Cardiac septum (tissue), 1 donor: Measurements from ENCODE around the gene FAM221B. TPM values are rescaled to one million over a fixed set of nuclear protein-coding genes. Genes with fewer than 3 reads are reported as not detected.

ENCODE experiments used
- DNase-seq: peaks from one replicate; pipeline ENCODE4 v3.0.0-alpha.2; 2020; ENCODE audit warnings: low spot score
- intact Hi-C: fragments of 100-400 bp; cut with DNase I; formaldehyde crosslinking; loops from one replicate; pipeline ENCODE4 v1.14.0; 2022
- long read RNA-seq: library from polyadenylated mRNA; unstranded; transcript quantifications from one replicate; pipeline ENCODE4 v2.0.0, GENCODE V29; 2021
- total RNA-seq: library from RNA; stranded (reverse); fragmentation: NEBNext Ultra II Directional; extraction: Animal tissue kit (Norgen Biotek cat#: 25700); gene quantifications from one replicate; pipeline ENCODE4 v1.2.1, GENCODE V29; 2021
- donor health status: DM: no; HTN: no; CAD: no.

The FAM221B gene
- not detected for total RNA-seq
- long read RNA-seq: 0 reads

GRCh38 chr9:35828716-35829083, at the start of gene FAM221B:
Gene FAM221B, minus strand, starts transcription at chr9:35828732. Its CDS starts 2,571 bp downstream, at chr9:35826161.
- no peak for DNase-seq
- intact Hi-C loops: loop anchor here (2.0 kb wide), 1 partner anchor 54 kb away; no protein-coding TSS in a partner anchor

GRCh38 chr9:35872505-35872904, 44.0 kb upstream of the FAM221B start:
- no peak for DNase-seq
- intact Hi-C loops: loop anchor here (5.0 kb wide), 1 partner anchor 35 kb away; no protein-coding TSS in a partner anchor

- intact Hi-C loops: loop anchor here (5.0 kb wide), 1 partner anchor 34 kb away; no protein-coding TSS in a partner anchor
- DNase-seq: no peak
Measured at GRCh38 chr9:35871545-35871944, 43.0 kb upstream of the FAM221B start.

- intact Hi-C loops: loop anchor here (5.0 kb wide), 1 partner anchor 33 kb away; no protein-coding TSS in a partner anchor
- DNase-seq: no peak
Measured at GRCh38 chr9:35870351-35870923, 41.9 kb upstream of the FAM221B start, which contains the start of gene OR13J1. Gene OR13J1, minus strand, starts transcription at chr9:35870401. Its CDS starts 0 bp downstream, at chr9:35870401.

GRCh38 chr9:35869621-35870216, 41.2 kb upstream of the FAM221B start:
- no peak for DNase-seq
- intact Hi-C loops: loop anchor here (5.0 kb wide), 1 partner anchor 32 kb away; no protein-coding TSS in a partner anchor

- DNase-seq: no peak
- intact Hi-C loops: no loop called here
Measured at GRCh38 chr9:35868933-35869332, 40.4 kb upstream of the FAM221B start.

GRCh38 chr9:35867538-35867937, 39.0 kb upstream of the FAM221B start:
- no peak for DNase-seq
- intact Hi-C loops: no loop called here

- no peak for DNase-seq
- intact Hi-C loops: no loop called here
Measured at GRCh38 chr9:35864695-35865255, 36.2 kb upstream of the FAM221B start.

- intact Hi-C loops: no loop called here
- DNase-seq: no peak
Measured at GRCh38 chr9:35863583-35863982, 35.1 kb upstream of the FAM221B start.

GRCh38 chr9:35862328-35862727, 33.8 kb upstream of the FAM221B start:
- DNase-seq: no peak
- intact Hi-C loops: no loop called here

- intact Hi-C loops: no loop called here
- DNase-seq: no peak
Measured at GRCh38 chr9:35861161-35861897, 32.8 kb upstream of the FAM221B start.

- intact Hi-C loops: no loop called here
- no peak for DNase-seq
Measured at GRCh38 chr9:35859990-35860339, 31.4 kb upstream of the FAM221B start.

- intact Hi-C loops: no loop called here
- DNase-seq: no peak
Measured at GRCh38 chr9:35859310-35859989, 30.9 kb upstream of the FAM221B start.

- intact Hi-C loops: no loop called here
Measured at GRCh38 chr9:35858458-35858857, 29.9 kb upstream of the FAM221B start.

GRCh38 chr9:35856882-35857281, 28.4 kb upstream of the FAM221B start:
- DNase-seq: no peak
- intact Hi-C loops: no loop called here

More at GRCh38 chr9:35858458-35858857, 29.9 kb upstream of the FAM221B start:
- no peak for DNase-seq

- no peak for DNase-seq
- intact Hi-C loops: no loop called here
Measured at GRCh38 chr9:35856206-35856605, 27.7 kb upstream of the FAM221B start.

- intact Hi-C loops: no loop called here
- no peak for DNase-seq
Measured at GRCh38 chr9:35854091-35854762, 25.7 kb upstream of the FAM221B start.

GRCh38 chr9:35852876-35853865, 24.6 kb upstream of the FAM221B start:
- DNase-seq: no peak
- intact Hi-C loops: no loop called here
